GM19193 (cell line): ENCODE measurements around the gene SLMAP.

ENCODE experiments used
- POLR2A ChIP-seq: IDR thresholded peaks from 4 replicates; pipeline ENCODE4 v1.6.1; 2011; ENCODE audit not compliant: insufficient read depth, insufficient read length; ENCODE audit errors: extremely low read depth

SLMAP gene

GRCh38 chr3:57772251-57772650 is 16.1 kb downstream of the SLMAP start:
- TF ChIP-seq POLR2A = no peak

- TF ChIP-seq POLR2A = no peak
Measured at GRCh38 chr3:57777774-57778173, 21.7 kb downstream of the SLMAP start.

GRCh38 chr3:57778494-57778893 is 22.4 kb downstream of the SLMAP start:
- no peak for TF ChIP-seq POLR2A

GRCh38 chr3:57779666-57780065 is 23.6 kb downstream of the SLMAP start:
- no peak for TF ChIP-seq POLR2A

GRCh38 chr3:57783186-57784088 is 27.3 kb downstream of the SLMAP start:
- no peak for TF ChIP-seq POLR2A

- no peak for TF ChIP-seq POLR2A
Measured at GRCh38 chr3:57784089-57784735, 28.1 kb downstream of the SLMAP start.

GRCh38 chr3:57785446-57785845 is 29.3 kb downstream of the SLMAP start:
- TF ChIP-seq POLR2A = no peak

GRCh38 chr3:57787867-57788623 is 31.9 kb downstream of the SLMAP start:
- TF ChIP-seq POLR2A = no peak

GRCh38 chr3:57788624-57789018 is 32.5 kb downstream of the SLMAP start:
- TF ChIP-seq POLR2A = no peak

- no peak for TF ChIP-seq POLR2A
Measured at GRCh38 chr3:57791245-57791644, 35.1 kb downstream of the SLMAP start.

- no peak for TF ChIP-seq POLR2A
Measured at GRCh38 chr3:57792198-57792597, 36.1 kb downstream of the SLMAP start.

- TF ChIP-seq POLR2A = no peak
Measured at GRCh38 chr3:57793737-57794187, 37.7 kb downstream of the SLMAP start.

- TF ChIP-seq POLR2A = no peak
Measured at GRCh38 chr3:57794501-57794900, 38.4 kb downstream of the SLMAP start.

- TF ChIP-seq POLR2A = no peak
Measured at GRCh38 chr3:57794951-57795350, 38.8 kb downstream of the SLMAP start.

GRCh38 chr3:57796261-57796660 is 40.2 kb downstream of the SLMAP start:
- no peak for TF ChIP-seq POLR2A
